Endothelial cell of umbilical vein (primary cell): Measurements from ENCODE around the gene CAPN7. TPM values are rescaled to one million over a fixed set of nuclear protein-coding genes. Genes with fewer than 3 reads are reported as not detected.

Source experiments
- BruUV-seq: library from RNA; stranded (reverse); fragments of 400-500 nt; replicated peaks from 2 replicates; lab custom pipeline; 2021; lab: Mats Ljungman, UMichigan
- CTCF ChIA-PET: fragments of 300-600, 350-600 bp; sonication (Branson Sonifier 250); formaldehyde crosslinking; loops from one replicate; lab custom pipeline; 2021; ENCODE audit warnings: antibody characterized with exemption, inconsistent platforms; lab: Charles Lee
- POLR2A ChIA-PET: fragments of 300-600, 350-600 bp; sonication (Branson Sonifier 250); formaldehyde crosslinking; loops from one replicate; lab custom pipeline; 2021; ENCODE audit warnings: antibody characterized with exemption, inconsistent platforms; lab: Charles Lee
- DNase-seq: peaks from one replicate; pipeline ENCODE4 v3.0.0-alpha.2; 2011; ENCODE audit warnings: low read depth, low spot score
- FAIRE-seq: peaks from 2 replicates; lab custom pipeline; 2011; peaks lifted over from hg19 to GRCh38; lab: Jason Lieb, UNC
- H2AFZ ChIP-seq: 2 replicates; pipeline ENCODE4 v1.6.0; 2012; ENCODE audit warnings: low read depth, low read length, control low read depth, inconsistent platforms
- H3K27ac ChIP-seq: 2 replicates; pipeline ENCODE4 v1.5.1; 2011; ENCODE audit warnings: low read depth, mild to moderate bottlenecking, control low read depth, low read length, moderate library complexity; ENCODE audit not compliant: insufficient read depth
- H3K27me3 ChIP-seq, 2 experiments: 2 replicates each; pipeline versions ENCODE4 v1.6.0 to v1.6.1; 2011; ENCODE audit warnings: low read length in 2 of 2, mixed read lengths in 1 of 2; ENCODE audit not compliant: control insufficient read depth in 2 of 2, insufficient read depth in 2 of 2
- H3K36me3 ChIP-seq, 2 experiments: 2 replicates in 1 of 2; 3 replicates in 1 of 2; pipeline ENCODE4 v1.5.1; 2011; ENCODE audit warnings: low read length in 2 of 2, mild to moderate bottlenecking in 1 of 2, moderate library complexity in 1 of 2; ENCODE audit not compliant: control insufficient read depth in 2 of 2, insufficient read depth in 2 of 2; ENCODE audit errors: extremely low read depth in 1 of 2
- H3K4me1 ChIP-seq: 3 replicates; pipeline ENCODE4 v1.5.1; 2011; ENCODE audit warnings: mild to moderate bottlenecking, low read length; ENCODE audit not compliant: control insufficient read depth, insufficient read depth; ENCODE audit errors: extremely low read depth
- H3K4me2 ChIP-seq: 2 replicates; pipeline ENCODE4 v1.6.1; 2011; ENCODE audit warnings: low read length, control low read depth, mixed read lengths; ENCODE audit not compliant: insufficient read depth
- H3K4me3 ChIP-seq, 3 experiments: fragments of 200-600 bp in 1 of 3; sonication (generic), shearing (Covaris generic) in 1 of 3; replicated peaks in 1 of 3; 2 replicates each; pipeline ENCODE4 v1.5.1; 2011 to 2016; ENCODE audit warnings: control low read depth in 3 of 3, low read length in 3 of 3, mild to moderate bottlenecking in 2 of 3, inconsistent platforms in 1 of 3, low read depth in 1 of 3, moderate library complexity in 1 of 3; ENCODE audit not compliant: insufficient read depth in 1 of 3
- H3K79me2 ChIP-seq: 2 replicates; pipeline ENCODE4 v1.6.0; 2012; ENCODE audit warnings: low read length, inconsistent platforms; ENCODE audit not compliant: control insufficient read depth, insufficient read depth
- H3K9ac ChIP-seq: replicated peaks from 2 replicates; pipeline ENCODE3; 2011; ENCODE audit warnings: low read length, control low read depth; ENCODE audit not compliant: insufficient read depth; ENCODE audit errors: extremely low read depth
- H3K9me1 ChIP-seq: replicated peaks from 3 replicates; pipeline ENCODE4 v1.6.0; 2011; ENCODE audit warnings: mild to moderate bottlenecking, low read length; ENCODE audit not compliant: control insufficient read depth, insufficient read depth; ENCODE audit errors: extremely low read depth
- H3K9me3 ChIP-seq: replicated peaks from 2 replicates; pipeline ENCODE4 v1.5.1; 2012; ENCODE audit warnings: low read length, inconsistent platforms; ENCODE audit not compliant: control insufficient read depth, insufficient read depth
- H4K20me1 ChIP-seq: replicated peaks from 2 replicates; pipeline ENCODE3; 2011; ENCODE audit warnings: mild to moderate bottlenecking, low read length; ENCODE audit not compliant: control insufficient read depth, insufficient read depth; ENCODE audit errors: extremely low read depth
- EZH2 ChIP-seq: IDR thresholded peaks from 2 replicates; pipeline ENCODE4 v1.6.1; 2012; ENCODE audit warnings: borderline replicate concordance, low read depth, mild to moderate bottlenecking, moderate library complexity, low read length, inconsistent platforms; ENCODE audit not compliant: severe bottlenecking
- FOS ChIP-seq: IDR thresholded peaks from 2 replicates; pipeline ENCODE4 v1.6.1; 2011; ENCODE audit warnings: mild to moderate bottlenecking, low read length, moderate library complexity, borderline replicate concordance; ENCODE audit not compliant: insufficient read depth
- GATA2 ChIP-seq: IDR thresholded peaks from 2 replicates; pipeline ENCODE4 v1.7.0; 2011; ENCODE audit warnings: low read depth, mild to moderate bottlenecking, moderate library complexity, mixed read lengths, low read length; ENCODE audit not compliant: insufficient read length, insufficient read depth
- JUN ChIP-seq: IDR thresholded peaks from 2 replicates; pipeline ENCODE4 v1.6.1; 2011; ENCODE audit warnings: borderline replicate concordance, low read depth; ENCODE audit not compliant: insufficient read length, insufficient read depth
- MYC ChIP-seq: IDR thresholded peaks from one replicate; pipeline ENCODE4 v1.6.1; 2011; ENCODE audit warnings: mild to moderate bottlenecking, low read depth, low read length
- POLR2A ChIP-seq: IDR thresholded peaks from 2 replicates; pipeline ENCODE4 v1.6.1; 2012; ENCODE audit warnings: low read depth, mild to moderate bottlenecking, control low read depth, low read length
- POLR2AphosphoS5 ChIP-seq: IDR thresholded peaks from 2 replicates; pipeline ENCODE4 v1.6.1; 2012; ENCODE audit warnings: low read depth, mild to moderate bottlenecking, control low read depth, low read length, moderate library complexity; ENCODE audit not compliant: insufficient read depth
- dilution Hi-C: fragments of 300-500 bp; cut with MboI; formaldehyde crosslinking; loops from one replicate; pipeline ENCODE4 v1.15.0; 2019; ENCODE audit warnings: low sequenced_read_pairs; ENCODE audit not compliant: extremely low pct_ligation_motif_present
- intact Hi-C: fragments of 100-400 bp; cut with micrococcal nuclease; formaldehyde crosslinking; loops from one replicate; pipeline ENCODE4 v1.10.0; 2022
- polyA plus RNA-seq, 4 experiments: library from polyadenylated mRNA; depleted of rRNA in 3 of 4; stranded (reverse) in 3 of 4; unstranded in 1 of 4; fragments of >200 nt; gene quantifications; 2 replicates each; pipeline versions ENCODE4 v1.2.1 to v1.2.3, GENCODE V29; 2011 to 2012; ENCODE audit warnings: missing spikeins in 1 of 4
- total RNA-seq: library from RNA; stranded (reverse); gene quantifications from 2 replicates; pipeline ENCODE4 v1.2.3, GENCODE V29; 2021
- TF ChIP-seq, protein P1 (sequence below): IDR thresholded peaks from 2 replicates; pipeline ENCODE4 v1.6.1; 2011; ENCODE audit not compliant: insufficient read depth, insufficient read length
- TF ChIP-seq, protein P2 (sequence below), 2 donors: IDR thresholded peaks; 1 replicate in 1 of 2; 2 replicates in 1 of 2; pipeline ENCODE4 v1.5.1; 2011; ENCODE audit warnings: low read length in 2 of 2, mild to moderate bottlenecking in 2 of 2, moderate library complexity in 2 of 2, control low read depth in 1 of 2, inconsistent platforms in 1 of 2, low read depth in 1 of 2; ENCODE audit not compliant: insufficient read depth in 1 of 2; ENCODE audit errors: extremely low read depth in 1 of 2

CAPN7 gene
- total and polyA plus RNA-seq, 2 donors (not counting 3 experiments of a cell fraction or from before 2014, with no cell fraction given) = 13.2 to 32.7 TPM

DNA sequence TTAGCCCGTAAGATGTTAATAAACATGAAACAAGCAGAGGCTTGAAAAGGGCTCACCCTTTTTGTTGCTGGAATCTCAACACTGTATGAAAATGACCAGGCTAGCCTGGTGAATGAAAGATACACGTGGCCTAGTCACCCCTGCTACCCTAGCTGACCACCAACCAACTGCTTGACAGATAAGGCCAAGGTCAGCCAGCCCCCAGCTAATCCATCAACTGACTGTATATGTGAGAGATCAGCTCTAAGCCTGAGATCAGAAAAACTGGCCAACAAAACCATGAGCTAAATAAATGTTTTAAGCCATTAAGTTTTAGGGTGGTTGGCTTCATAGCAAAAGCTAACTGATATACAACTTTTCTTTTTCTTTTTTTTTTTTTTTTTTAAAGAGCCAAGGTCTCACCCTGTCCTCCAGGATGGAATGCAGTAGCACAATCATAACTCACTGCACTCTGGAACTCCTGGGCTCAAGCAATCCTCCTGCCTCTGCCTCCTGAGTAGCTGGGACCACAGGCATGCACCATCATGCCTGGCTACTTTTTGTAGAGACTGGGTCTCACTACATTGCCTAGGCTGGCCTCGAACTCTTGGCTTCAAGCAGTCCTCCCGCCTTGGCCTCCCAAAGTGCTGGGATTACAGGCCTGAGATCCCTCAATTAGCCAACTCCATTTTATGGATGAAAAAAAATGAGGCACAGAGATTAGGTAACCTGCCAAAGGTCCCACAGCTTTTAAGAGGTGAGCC, 91.7 kb downstream of the CAPN7 start:
- H3K27me3 ChIP-seq = no peaks in the 10 kb centered on the region
- no peak overlapping the region for H3K9ac ChIP-seq
- H3K9me3 ChIP-seq = no peaks in the 10 kb centered on the region
- ChIA-PET POLR2A (no interaction called here), CTCF (no interaction called here)
- DNase-seq (no peak), FAIRE-seq (no peak)
- H3K4me1 ChIP-seq = peaks cover 58% of the 10 kb centered on the region
- H2AFZ ChIP-seq = no peak overlapping the region
- no peak overlapping the region for H3K27ac ChIP-seq
- H4K20me1 ChIP-seq = no peaks in the 10 kb centered on the region
- no peak overlapping the region for H3K4me2 ChIP-seq
- no peak overlapping the region for H3K4me3 ChIP-seq
- no TSS peak for BruUV-seq
- no peaks in the 10 kb centered on the region for H3K9me1 ChIP-seq
- intact Hi-C loops (loop anchor here (10.0 kb wide), 1 partner anchor 337 kb away; no protein-coding TSS in a partner anchor), dilution Hi-C loops (no loop called here)
- peaks cover 54% of the 10 kb centered on the region for H3K79me2 ChIP-seq
- TF ChIP-seq POLR2AphosphoS5 (no peak), MYC (no peak), FOS (no peak), POLR2A (no peak)
- TF ChIP-seq, protein P1, sequence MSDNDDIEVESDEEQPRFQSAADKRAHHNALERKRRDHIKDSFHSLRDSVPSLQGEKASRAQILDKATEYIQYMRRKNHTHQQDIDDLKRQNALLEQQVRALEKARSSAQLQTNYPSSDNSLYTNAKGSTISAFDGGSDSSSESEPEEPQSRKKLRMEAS = no peak
- peaks cover 0 to 5% of the 10 kb centered on the region in 2 experiments for H3K36me3 ChIP-seq

DNA sequence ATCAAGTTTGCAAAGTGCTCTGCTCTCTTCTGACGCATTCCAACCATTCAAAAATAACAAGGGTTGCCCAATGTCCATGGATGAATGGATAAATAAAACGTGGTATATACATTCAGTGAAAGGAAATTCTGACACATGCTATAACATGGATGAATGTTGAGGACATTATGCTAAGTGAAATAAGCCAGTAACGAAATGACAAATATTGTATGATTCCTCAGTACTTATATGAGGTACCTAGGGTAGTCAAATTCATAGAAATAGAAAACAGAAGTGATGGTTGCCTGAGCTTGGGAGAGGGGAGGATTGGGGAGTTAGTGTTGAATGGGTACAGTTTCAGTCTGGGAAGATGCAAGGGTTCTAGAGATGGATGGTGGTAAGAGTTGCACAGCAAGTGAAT, 92.5 kb downstream of the CAPN7 start:
- DNase-seq (no peak), FAIRE-seq (no peak)
- Histone ChIP-seq H3K27me3 (no peaks in the 10 kb centered on the region), H3K9me3 (no peaks in the 10 kb centered on the region), H3K9ac (no peak overlapping the region), H3K4me1 (peaks cover 51% of the 10 kb centered on the region), H4K20me1 (no peaks in the 10 kb centered on the region), H2AFZ (no peak overlapping the region), H3K36me3 (peaks cover 0 to 9% of the 10 kb centered on the region in 2 experiments), H3K79me2 (peaks cover 50% of the 10 kb centered on the region), H3K9me1 (no peaks in the 10 kb centered on the region), H3K4me3 (no peak overlapping the region), H3K27ac (no peak overlapping the region), H3K4me2 (no peak overlapping the region)
- ChIA-PET POLR2A (no interaction called here), CTCF (interaction anchor here (2.6 to 3.1 kb wide), 2 partner anchors 19 to 31 kb away, joined by 9 to 23 read pairs; no protein-coding TSS in a partner anchor)
- no TSS peak for BruUV-seq
- dilution Hi-C loops (no loop called here), intact Hi-C loops (loop anchor here (10.0 kb wide), 1 partner anchor 336 kb away; no protein-coding TSS in a partner anchor)
- TF ChIP-seq, protein P2, sequence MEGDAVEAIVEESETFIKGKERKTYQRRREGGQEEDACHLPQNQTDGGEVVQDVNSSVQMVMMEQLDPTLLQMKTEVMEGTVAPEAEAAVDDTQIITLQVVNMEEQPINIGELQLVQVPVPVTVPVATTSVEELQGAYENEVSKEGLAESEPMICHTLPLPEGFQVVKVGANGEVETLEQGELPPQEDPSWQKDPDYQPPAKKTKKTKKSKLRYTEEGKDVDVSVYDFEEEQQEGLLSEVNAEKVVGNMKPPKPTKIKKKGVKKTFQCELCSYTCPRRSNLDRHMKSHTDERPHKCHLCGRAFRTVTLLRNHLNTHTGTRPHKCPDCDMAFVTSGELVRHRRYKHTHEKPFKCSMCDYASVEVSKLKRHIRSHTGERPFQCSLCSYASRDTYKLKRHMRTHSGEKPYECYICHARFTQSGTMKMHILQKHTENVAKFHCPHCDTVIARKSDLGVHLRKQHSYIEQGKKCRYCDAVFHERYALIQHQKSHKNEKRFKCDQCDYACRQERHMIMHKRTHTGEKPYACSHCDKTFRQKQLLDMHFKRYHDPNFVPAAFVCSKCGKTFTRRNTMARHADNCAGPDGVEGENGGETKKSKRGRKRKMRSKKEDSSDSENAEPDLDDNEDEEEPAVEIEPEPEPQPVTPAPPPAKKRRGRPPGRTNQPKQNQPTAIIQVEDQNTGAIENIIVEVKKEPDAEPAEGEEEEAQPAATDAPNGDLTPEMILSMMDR (IDR thresholded peaks at IDR 0.05; ENCODE audit: extremely low read depth in 1 of 2, insufficient read depth in 1 of 2, low read depth in 1 of 2, low read length in 2 of 2) = no peak
- no peak for TF ChIP-seq POLR2AphosphoS5
- no peak for TF ChIP-seq POLR2A
- no peak for TF ChIP-seq FOS
- no peak for TF ChIP-seq GATA2
- TF ChIP-seq EZH2 = no peak
- TF ChIP-seq, protein P1 = no peak
- TF ChIP-seq MYC = no peak
- TF ChIP-seq JUN = no peak
